Measurements from ENCODE around the gene KNOP1.
"Not testable (repeated sequence)": the region's sequence is repeated elsewhere in the genome, so short reads cannot be mapped to it uniquely, and the experiment has no call there.

Gene KNOP1

DNA sequence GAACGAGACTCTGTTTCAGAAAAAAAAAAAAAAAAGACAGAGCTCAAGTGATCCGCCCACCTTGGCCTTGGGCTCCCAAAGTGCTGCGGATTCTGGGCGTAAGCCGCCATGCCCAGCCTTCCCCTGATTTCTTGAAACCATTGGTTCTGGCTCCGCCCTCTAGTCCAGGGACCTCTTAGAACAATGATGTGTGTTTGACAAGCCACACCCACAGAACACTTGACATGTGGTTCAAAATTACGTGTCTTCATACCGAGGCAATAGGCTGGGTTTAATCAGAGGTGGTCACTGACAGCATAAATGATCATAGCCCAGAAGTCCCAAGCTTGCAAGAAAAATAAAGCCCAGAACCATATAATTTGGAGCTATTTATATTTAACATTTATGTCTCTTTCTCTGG is 23.0 kb downstream of the KNOP1 start:
- Mint-ChIP-seq H3K4me3 (no peak overlapping the region), H3K27me3 (no peaks in the 10 kb centered on the region), H3K27ac (no peak overlapping the region), H3K9me3 (no peaks in the 10 kb centered on the region), H3K4me1 (no peaks in the 10 kb centered on the region), H3K36me3 (peaks cover 19% of the 10 kb centered on the region)
- ATAC-seq (ENCODE audit: low read depth) (no peak), DNase-seq (ENCODE audit: low spot score in 2 of 2) (no peak)

DNA sequence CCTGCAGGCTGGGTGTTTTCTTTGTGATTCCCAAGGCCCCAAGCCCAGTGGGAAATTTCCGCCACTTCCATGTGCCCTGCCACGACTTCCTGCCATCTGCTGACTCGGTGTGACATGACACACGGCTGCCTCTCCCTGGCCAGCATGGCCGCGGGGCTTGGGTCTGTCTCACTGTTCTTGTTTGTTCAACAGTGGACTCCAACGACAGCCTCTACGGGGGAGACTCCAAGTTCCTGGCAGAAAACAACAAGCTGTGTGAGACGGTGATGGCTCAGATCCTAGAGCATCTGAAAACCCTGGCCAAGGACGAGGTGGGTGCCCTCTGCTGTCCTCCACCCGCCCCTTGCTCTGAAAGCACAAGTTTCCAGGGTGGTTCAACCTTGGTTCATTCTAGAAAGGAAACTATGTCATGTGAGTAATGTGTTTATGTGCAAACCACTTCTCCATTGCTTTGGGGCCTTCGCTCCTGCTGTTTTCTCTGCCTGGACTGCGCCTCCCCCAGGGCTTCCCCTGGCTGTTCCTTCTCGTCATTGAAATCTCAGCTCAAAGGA is 26.8 kb downstream of the KNOP1 start:
- H3K4me3 Mint-ChIP-seq: no peak overlapping the region
- no peak overlapping the region for H3K27ac Mint-ChIP-seq
- H3K4me1 Mint-ChIP-seq: no peaks in the 10 kb centered on the region
- ATAC-seq (ENCODE audit: low read depth) (no peak), DNase-seq (ENCODE audit: low spot score in 2 of 2) (no peak)
- H3K27me3 Mint-ChIP-seq: no peaks in the 10 kb centered on the region
- peaks cover 26% of the 10 kb centered on the region for H3K36me3 Mint-ChIP-seq
- H3K9me3 Mint-ChIP-seq: no peaks in the 10 kb centered on the region

DNA sequence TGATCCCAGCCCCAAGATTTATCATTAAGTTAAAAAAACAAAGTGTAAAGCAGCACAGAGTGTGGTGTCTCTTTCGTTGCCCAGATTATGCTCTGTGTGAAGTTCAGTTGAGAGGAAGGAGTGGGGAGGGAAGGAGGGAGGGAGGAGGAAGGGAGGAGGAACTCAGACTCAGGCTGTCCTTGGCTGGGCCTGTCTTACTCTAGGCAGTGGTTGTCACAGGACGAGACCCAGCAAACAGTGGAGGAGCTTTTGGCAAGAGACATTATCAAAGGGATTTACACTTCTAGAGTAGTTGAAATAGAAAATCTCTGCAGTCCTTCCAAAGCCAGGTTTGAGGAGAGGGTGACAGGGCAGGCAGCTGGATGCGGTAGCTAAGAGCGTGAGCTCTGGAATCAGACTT is 27.8 kb downstream of the KNOP1 start:
- Mint-ChIP-seq H3K4me3 (no peak overlapping the region), H3K36me3 (peaks cover 37% of the 10 kb centered on the region), H3K4me1 (no peaks in the 10 kb centered on the region), H3K27ac (no peak overlapping the region), H3K27me3 (no peaks in the 10 kb centered on the region), H3K9me3 (no peaks in the 10 kb centered on the region)
- DNase-seq (ENCODE audit: low spot score in 2 of 2): no peak
- no peak for ATAC-seq (ENCODE audit: low read depth)

DNA sequence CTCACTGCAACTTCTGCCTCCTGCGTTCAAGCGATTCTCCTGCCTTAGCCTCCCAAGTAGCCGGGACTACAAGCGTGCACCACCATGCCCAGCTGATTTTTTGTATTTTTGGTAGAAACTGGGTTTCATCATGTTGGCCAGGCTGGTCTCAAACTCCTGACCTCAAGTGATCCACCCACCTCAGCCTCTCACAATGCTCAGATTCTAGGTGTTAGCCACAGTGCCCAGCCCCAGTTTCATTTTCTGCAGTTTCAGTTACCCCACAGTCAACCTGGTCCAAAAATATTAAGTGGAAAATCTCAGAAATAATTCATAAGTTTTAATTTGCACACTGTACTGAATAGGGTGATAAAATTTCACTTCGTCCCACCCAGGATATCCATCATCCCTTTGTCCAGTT is 28.7 kb downstream of the KNOP1 start:
- H3K36me3 Mint-ChIP-seq: peaks cover 44% of the 10 kb centered on the region
- H3K4me3 Mint-ChIP-seq: no peak overlapping the region
- no peak for ATAC-seq (ENCODE audit: low read depth)
- H3K27me3 Mint-ChIP-seq: no peaks in the 10 kb centered on the region
- no peaks in the 10 kb centered on the region for H3K4me1 Mint-ChIP-seq
- DNase-seq (ENCODE audit: low spot score in 2 of 2): no peak
- no peaks in the 10 kb centered on the region for H3K9me3 Mint-ChIP-seq
- H3K27ac Mint-ChIP-seq: no peak overlapping the region

DNA sequence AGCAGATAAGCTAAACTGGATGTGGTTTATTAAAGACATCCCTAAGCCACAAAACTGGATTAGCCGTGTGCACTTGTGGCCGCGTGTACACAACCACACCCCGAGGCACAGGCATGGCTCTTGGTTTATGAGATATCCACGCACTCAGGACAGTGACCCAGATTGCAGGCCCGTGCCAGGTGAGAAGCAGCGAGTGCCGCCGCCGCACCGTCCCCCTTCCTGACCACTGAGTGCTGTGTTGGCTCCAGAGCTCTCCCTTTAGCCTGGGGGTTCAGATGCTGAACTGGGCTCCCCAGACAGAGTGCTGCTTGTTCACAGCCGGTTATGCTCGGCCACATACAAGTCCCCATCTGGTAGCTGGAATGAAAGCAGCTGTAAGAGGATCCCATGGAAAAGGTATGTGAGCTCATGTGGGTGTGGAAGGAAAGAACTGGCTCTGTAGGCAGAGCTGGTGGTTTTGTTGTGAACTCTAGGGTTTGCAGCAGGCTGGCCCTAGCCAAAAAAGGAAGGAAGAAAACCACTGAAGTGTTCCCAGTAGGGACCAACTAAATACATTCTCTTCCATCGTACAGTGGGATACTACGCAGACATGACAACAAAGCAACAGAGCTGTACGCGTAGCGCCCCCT is 29.5 kb downstream of the KNOP1 start:
- DNase-seq (ENCODE audit: low spot score in 2 of 2) (no peak), ATAC-seq (ENCODE audit: low read depth) (no peak)
- Mint-ChIP-seq H3K27me3 (no peaks in the 10 kb centered on the region), H3K4me1 (no peaks in the 10 kb centered on the region), H3K36me3 (peaks cover 49% of the 10 kb centered on the region), H3K4me3 (no peak overlapping the region), H3K27ac (no peak overlapping the region), H3K9me3 (no peaks in the 10 kb centered on the region)

DNA sequence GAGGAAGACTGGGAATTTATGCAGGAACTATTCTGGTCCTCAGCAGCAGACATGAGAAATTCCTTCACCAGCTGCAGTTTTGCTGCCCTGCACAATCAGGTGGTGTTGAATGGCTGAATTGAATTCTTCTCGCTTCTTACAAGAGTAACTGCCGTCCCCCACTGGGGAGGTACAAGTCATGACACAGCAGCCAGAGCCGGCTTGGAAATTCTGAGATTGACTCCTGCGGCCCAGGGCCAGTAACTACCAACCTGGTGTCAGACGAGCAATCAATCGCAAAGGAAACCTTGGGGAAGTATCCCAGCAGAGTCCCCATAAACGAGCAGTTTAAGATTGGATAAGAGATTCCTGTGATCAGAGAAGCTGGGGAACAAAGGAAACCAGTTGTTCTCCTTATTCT is 30.7 kb downstream of the KNOP1 start:
- Mint-ChIP-seq H3K36me3 (peaks cover 53% of the 10 kb centered on the region), H3K27me3 (no peaks in the 10 kb centered on the region), H3K4me1 (no peaks in the 10 kb centered on the region), H3K27ac (no peak overlapping the region), H3K4me3 (no peak overlapping the region), H3K9me3 (no peaks in the 10 kb centered on the region)
- DNase-seq (ENCODE audit: low spot score in 2 of 2) (no peak), ATAC-seq (ENCODE audit: low read depth) (no peak)

DNA sequence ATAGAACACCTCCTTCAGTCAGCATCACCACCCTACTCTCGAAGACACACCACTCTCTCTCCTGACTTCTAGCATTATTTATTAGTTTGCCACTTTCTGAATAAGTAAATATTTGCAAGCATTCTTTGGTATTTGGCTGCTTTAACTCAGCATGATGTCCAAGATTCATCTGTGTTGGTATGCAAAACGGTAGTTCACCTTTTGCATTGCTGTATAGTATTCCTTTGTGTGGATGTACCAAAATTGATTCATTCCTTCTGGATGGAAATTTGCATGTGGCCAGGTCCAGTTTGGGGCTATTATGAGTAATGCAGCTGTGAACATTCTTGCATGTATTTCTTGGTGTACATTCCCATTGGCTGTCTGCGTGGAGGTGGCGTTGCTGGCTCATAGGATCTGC is 32.9 kb downstream of the KNOP1 start:
- no peaks in the 10 kb centered on the region for H3K4me1 Mint-ChIP-seq
- no peak overlapping the region for H3K27ac Mint-ChIP-seq
- H3K36me3 Mint-ChIP-seq: peaks cover 55% of the 10 kb centered on the region
- H3K27me3 Mint-ChIP-seq: no peaks in the 10 kb centered on the region
- no peaks in the 10 kb centered on the region for H3K9me3 Mint-ChIP-seq
- ATAC-seq (ENCODE audit: low read depth) (no peak), DNase-seq (ENCODE audit: low spot score in 2 of 2) (no peak)
- no peak overlapping the region for H3K4me3 Mint-ChIP-seq

DNA sequence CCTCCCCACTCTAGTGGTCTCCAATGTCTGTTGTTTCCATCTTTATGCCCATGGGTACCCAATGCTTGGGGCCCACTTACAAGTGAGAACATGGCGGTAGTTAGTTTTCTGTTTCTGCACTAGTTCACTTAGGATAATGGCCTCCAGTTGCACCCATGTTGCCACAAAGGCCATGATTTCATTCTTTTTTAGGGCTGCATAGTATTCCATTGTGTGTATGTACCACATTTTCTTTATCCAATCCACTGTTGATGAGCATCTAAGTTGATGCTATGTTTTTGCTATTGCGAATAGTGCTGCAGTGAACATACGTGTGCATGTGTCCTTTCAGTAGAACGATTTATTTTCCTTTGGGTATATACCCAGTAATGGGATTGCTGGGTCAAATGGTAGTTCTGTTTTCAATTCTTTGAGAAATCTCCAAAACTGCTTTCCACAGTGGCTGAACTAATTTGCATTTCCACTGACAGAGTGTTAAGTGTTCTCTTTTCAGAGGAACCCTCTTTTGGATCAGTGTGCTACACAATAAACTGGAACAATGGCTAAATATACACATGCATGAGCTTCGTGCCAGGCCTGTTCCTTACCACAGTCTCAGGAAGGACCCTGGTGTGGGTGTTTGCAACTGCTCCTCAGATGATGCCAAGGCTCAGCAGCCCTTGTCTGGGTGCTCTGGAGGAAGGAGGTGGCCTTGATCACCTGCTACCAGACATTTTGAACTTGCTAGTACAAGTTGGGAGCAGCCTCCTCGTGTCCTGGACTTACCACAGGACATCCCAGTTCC is 34.4 kb downstream of the KNOP1 start:
- no peaks in the 10 kb centered on the region for H3K9me3 Mint-ChIP-seq
- H3K4me3 Mint-ChIP-seq: no peak overlapping the region
- no peaks in the 10 kb centered on the region for H3K4me1 Mint-ChIP-seq
- H3K36me3 Mint-ChIP-seq: peaks cover 52% of the 10 kb centered on the region
- ATAC-seq (ENCODE audit: low read depth) (no peak), DNase-seq (ENCODE audit: low spot score in 2 of 2) (no peak)
- no peak overlapping the region for H3K27ac Mint-ChIP-seq
- H3K27me3 Mint-ChIP-seq: no peaks in the 10 kb centered on the region

DNA sequence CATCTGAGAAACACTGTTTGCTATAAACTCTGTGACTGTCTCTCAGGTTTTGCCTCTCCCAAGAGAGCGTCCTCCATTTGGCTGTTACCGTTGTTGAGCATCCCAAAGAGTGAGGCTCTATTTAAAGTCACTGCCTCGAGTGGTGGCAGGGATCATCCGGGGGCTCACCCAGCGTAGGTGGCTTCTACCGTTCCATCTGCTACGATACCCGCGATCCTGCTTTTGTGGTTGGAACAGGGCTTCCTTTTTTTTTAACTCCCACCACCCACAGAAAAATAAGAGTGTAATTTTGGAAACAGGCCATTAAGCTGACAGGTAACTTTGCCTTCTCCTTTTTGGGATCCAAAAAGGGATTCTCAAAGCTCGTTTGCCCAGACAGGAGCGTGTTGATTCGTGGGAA is 36.4 kb downstream of the KNOP1 start:
- no peak overlapping the region for H3K4me3 Mint-ChIP-seq
- DNase-seq (ENCODE audit: low spot score in 2 of 2): no peak
- H3K27me3 Mint-ChIP-seq: no peaks in the 10 kb centered on the region
- ATAC-seq (ENCODE audit: low read depth): no peak
- H3K27ac Mint-ChIP-seq: no peak overlapping the region
- peaks cover 47% of the 10 kb centered on the region for H3K36me3 Mint-ChIP-seq
- no peaks in the 10 kb centered on the region for H3K9me3 Mint-ChIP-seq
- no peaks in the 10 kb centered on the region for H3K4me1 Mint-ChIP-seq

DNA sequence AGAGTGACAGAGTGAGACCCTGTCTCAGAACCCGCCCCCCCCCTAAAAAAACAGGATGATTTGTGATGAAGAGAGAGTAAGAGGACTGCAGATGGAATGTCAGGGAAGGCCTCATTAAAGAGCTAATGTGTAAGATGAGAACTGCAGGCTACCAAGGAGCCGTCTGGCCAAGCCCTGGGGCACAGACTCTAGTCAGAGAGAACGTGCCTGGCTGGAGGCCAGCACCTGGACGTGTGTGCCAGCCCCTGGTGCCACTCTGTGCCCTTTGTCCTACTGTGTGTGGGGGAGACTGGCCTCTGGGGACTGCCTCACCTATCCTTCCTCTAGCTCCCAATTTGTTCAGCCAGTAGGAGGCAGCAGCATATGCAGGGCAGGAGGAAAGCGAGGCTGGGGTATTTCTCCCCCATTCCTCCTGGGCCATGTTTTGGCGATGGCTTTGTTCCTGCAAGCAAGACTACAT is 37.1 kb downstream of the KNOP1 start:
- peaks cover 46% of the 10 kb centered on the region for H3K36me3 Mint-ChIP-seq
- H3K4me3 Mint-ChIP-seq: no peak overlapping the region
- no peaks in the 10 kb centered on the region for H3K27me3 Mint-ChIP-seq
- ATAC-seq (ENCODE audit: low read depth): no peak
- H3K27ac Mint-ChIP-seq: no peak overlapping the region
- H3K4me1 Mint-ChIP-seq: no peaks in the 10 kb centered on the region
- no peak for DNase-seq (ENCODE audit: low spot score in 2 of 2)
- no peaks in the 10 kb centered on the region for H3K9me3 Mint-ChIP-seq

DNA sequence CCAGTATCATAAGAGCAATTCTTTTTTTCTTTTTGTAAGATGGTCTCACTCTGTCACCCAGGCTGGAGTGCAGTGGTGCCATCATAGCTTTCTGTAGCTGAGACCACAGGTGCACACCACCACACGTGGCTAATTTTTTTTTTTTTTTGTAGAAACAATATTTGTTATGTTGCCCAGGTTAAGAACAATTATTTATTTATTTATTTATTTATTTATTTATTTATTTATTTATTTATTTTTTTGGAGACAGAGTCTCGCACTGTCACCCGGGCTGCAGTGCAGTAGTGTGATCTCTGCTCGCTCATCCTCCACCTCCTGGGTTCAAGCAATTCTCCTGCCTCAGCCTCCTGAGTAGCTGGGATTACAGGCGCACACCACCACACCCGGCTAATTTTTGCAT is 38.7 kb downstream of the KNOP1 start:
- not testable (repeated sequence) for H3K27ac Mint-ChIP-seq; DNase-seq (ENCODE audit: low spot score in 2 of 2); H3K9me3 Mint-ChIP-seq; H3K4me3 Mint-ChIP-seq; H3K4me1 Mint-ChIP-seq; H3K27me3 Mint-ChIP-seq; ATAC-seq (ENCODE audit: low read depth)
- peaks cover 41% of the 10 kb centered on the region for H3K36me3 Mint-ChIP-seq

DNA sequence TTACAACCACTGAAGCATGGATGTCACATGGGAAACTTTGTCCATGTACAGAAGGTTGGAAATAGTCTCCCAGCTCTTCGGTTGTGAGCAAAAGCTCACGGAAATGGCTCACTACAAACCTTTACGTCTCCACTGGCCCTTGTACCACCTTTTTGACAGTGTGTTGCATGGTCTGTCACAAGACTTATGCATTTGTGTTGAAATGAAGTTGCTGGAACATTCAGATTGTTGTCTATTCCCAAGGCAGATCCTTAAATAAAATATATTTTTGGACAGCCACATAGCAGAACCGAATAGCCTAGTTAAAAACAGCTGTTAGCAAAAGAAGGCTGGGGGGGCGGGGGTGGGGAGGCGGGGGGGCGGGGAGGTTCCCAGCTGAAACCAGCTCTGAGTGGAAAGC is 39.2 kb downstream of the KNOP1 start:
- no peak overlapping the region for H3K4me3 Mint-ChIP-seq
- H3K9me3 Mint-ChIP-seq: no peaks in the 10 kb centered on the region
- no peak overlapping the region for H3K27ac Mint-ChIP-seq
- H3K4me1 Mint-ChIP-seq: no peaks in the 10 kb centered on the region
- peaks cover 41% of the 10 kb centered on the region for H3K36me3 Mint-ChIP-seq
- no peaks in the 10 kb centered on the region for H3K27me3 Mint-ChIP-seq
- DNase-seq (ENCODE audit: low spot score in 2 of 2) (no peak), ATAC-seq (ENCODE audit: low read depth) (no peak)

DNA sequence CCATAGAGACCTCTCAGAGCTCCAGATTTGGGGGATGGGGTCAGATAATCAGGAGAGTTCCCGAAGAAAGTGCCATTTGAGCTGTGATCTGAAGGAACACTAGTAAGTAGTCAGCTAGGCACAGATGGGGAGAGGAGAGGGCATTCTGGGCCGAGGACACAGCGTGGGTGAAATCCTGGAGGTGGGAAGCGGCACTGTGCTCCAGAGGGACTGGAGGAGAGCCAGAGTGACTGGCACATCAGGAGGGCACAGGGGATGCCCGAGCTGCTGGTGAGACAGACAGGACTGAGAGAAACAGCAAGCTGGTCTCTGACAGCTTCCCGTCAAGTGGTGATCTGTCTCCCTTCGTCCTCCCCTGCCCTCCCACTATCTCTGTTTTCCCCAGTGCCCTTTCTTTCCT is 40.6 kb downstream of the KNOP1 start:
- Mint-ChIP-seq H3K27ac (no peak overlapping the region), H3K4me1 (no peaks in the 10 kb centered on the region), H3K4me3 (no peak overlapping the region), H3K36me3 (peaks cover 30% of the 10 kb centered on the region), H3K9me3 (no peaks in the 10 kb centered on the region), H3K27me3 (no peaks in the 10 kb centered on the region)
- DNase-seq (ENCODE audit: low spot score in 2 of 2) (no peak), ATAC-seq (ENCODE audit: low read depth) (no peak)

DNA sequence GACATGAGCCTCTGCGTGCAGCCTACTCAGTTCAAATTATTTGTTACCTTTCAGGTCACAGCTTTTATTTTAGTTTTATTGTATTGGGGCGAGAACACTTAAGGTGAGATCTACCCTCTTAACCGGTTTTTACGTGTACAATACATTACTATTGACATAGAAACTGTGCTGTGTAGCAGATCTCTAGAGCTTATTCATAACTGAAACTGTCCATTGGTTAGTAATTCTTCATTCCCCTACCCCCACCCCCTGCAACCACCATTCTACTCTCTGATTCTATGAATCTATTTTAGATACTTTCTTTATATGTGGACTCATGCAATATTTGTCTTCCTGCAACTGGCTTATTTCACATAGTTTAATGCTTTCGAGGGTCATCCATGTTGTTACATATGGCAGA is 43.5 kb downstream of the KNOP1 start:
- Mint-ChIP-seq H3K4me1 (no peaks in the 10 kb centered on the region), H3K27me3 (no peaks in the 10 kb centered on the region), H3K9me3 (no peaks in the 10 kb centered on the region), H3K36me3 (peaks cover 27% of the 10 kb centered on the region), H3K4me3 (no peak overlapping the region), H3K27ac (no peak overlapping the region)
- ATAC-seq (ENCODE audit: low read depth) (no peak), DNase-seq (ENCODE audit: low spot score in 2 of 2) (no peak)

DNA sequence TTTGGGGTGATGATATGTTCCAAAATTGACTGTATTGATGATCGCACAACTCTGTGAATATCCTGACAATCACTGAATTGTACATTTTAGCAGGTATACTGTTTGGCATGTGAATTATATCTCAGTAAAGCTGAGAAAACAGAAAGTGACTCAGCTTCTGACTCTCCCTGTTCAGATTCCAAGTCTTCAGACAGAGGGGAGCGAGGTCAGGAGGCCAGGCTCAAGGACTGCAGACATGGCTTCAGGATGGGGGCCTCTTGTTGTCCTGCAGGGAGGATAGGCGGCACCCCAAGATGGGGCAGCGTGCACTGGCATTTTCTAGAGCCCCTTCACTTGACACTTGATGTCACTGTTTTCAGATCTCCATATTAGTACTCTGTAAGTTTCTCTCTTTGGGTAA is 45.6 kb downstream of the KNOP1 start:
- Mint-ChIP-seq H3K4me3 (no peak overlapping the region), H3K36me3 (peaks cover 39% of the 10 kb centered on the region), H3K27me3 (no peaks in the 10 kb centered on the region), H3K4me1 (no peaks in the 10 kb centered on the region), H3K27ac (no peak overlapping the region), H3K9me3 (no peaks in the 10 kb centered on the region)
- no peak for DNase-seq (ENCODE audit: low spot score in 2 of 2)
- ATAC-seq (ENCODE audit: low read depth): no peak

Measured in memory B cell (primary cell).